ENCODE data around the gene CACNB4. TPM values are rescaled to one million over a fixed set of nuclear protein-coding genes. Genes with fewer than 3 reads are reported as not detected.

Gene CACNB4
- total and polyA plus RNA-seq, 10 of the 15 experiments (the other 5 are each of a cell fraction or from before 2014, with no cell fraction given) = 2.0 to 21.6 (median 9.3) TPM

- SMC1A ChIA-PET (ENCODE audit: uncharacterized antibody, unreplicated experiment) = no interaction called here
- H3K79me2 ChIP-seq (ENCODE audit: control insufficient read depth, insufficient read depth, low read length) = no peaks in the 10 kb centered on the region
- no peak for FAIRE-seq
- POLR2A ChIA-PET = no interaction called here
- no peaks in the 10 kb centered on the region for H3K4me1 ChIP-seq (ENCODE audit: control insufficient read depth, insufficient read depth, low read length)
- H3K4me3 ChIP-seq = no peak overlapping the region
- TF ChIP-seq POLR2A (IDR thresholded peaks at IDR 0.05; ENCODE audit: low read depth, low read length) = no peak
- TF ChIP-seq EGR1 (IDR thresholded peaks at IDR 0.05; ENCODE audit: borderline replicate concordance in 1 of 2, low read depth in 2 of 2, low read length in 2 of 2) = no peak
- no peak for TF ChIP-seq HDAC2 (IDR thresholded peaks at IDR 0.05)
- TF ChIP-seq, protein P1, sequence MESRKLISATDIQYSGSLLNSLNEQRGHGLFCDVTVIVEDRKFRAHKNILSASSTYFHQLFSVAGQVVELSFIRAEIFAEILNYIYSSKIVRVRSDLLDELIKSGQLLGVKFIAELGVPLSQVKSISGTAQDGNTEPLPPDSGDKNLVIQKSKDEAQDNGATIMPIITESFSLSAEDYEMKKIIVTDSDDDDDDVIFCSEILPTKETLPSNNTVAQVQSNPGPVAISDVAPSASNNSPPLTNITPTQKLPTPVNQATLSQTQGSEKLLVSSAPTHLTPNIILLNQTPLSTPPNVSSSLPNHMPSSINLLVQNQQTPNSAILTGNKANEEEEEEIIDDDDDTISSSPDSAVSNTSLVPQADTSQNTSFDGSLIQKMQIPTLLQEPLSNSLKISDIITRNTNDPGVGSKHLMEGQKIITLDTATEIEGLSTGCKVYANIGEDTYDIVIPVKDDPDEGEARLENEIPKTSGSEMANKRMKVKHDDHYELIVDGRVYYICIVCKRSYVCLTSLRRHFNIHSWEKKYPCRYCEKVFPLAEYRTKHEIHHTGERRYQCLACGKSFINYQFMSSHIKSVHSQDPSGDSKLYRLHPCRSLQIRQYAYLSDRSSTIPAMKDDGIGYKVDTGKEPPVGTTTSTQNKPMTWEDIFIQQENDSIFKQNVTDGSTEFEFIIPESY (IDR thresholded peaks at IDR 0.05) = no peak
- TF ChIP-seq, protein P2, sequence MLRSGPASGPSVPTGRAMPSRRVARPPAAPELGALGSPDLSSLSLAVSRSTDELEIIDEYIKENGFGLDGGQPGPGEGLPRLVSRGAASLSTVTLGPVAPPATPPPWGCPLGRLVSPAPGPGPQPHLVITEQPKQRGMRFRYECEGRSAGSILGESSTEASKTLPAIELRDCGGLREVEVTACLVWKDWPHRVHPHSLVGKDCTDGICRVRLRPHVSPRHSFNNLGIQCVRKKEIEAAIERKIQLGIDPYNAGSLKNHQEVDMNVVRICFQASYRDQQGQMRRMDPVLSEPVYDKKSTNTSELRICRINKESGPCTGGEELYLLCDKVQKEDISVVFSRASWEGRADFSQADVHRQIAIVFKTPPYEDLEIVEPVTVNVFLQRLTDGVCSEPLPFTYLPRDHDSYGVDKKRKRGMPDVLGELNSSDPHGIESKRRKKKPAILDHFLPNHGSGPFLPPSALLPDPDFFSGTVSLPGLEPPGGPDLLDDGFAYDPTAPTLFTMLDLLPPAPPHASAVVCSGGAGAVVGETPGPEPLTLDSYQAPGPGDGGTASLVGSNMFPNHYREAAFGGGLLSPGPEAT (IDR thresholded peaks at IDR 0.05; ENCODE audit: low read depth) = no peak
- TF ChIP-seq ESRRA (IDR thresholded peaks at IDR 0.05; ENCODE audit: low read length) = no peak
- TF ChIP-seq, protein P3, sequence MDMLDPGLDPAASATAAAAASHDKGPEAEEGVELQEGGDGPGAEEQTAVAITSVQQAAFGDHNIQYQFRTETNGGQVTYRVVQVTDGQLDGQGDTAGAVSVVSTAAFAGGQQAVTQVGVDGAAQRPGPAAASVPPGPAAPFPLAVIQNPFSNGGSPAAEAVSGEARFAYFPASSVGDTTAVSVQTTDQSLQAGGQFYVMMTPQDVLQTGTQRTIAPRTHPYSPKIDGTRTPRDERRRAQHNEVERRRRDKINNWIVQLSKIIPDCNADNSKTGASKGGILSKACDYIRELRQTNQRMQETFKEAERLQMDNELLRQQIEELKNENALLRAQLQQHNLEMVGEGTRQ (IDR thresholded peaks at IDR 0.05; ENCODE audit: borderline replicate concordance, low read depth, low read length) = no peak
- no peak for TF ChIP-seq CBX3 (IDR thresholded peaks at IDR 0.05; ENCODE audit: borderline replicate concordance, low read depth)
- TF ChIP-seq, protein P4, sequence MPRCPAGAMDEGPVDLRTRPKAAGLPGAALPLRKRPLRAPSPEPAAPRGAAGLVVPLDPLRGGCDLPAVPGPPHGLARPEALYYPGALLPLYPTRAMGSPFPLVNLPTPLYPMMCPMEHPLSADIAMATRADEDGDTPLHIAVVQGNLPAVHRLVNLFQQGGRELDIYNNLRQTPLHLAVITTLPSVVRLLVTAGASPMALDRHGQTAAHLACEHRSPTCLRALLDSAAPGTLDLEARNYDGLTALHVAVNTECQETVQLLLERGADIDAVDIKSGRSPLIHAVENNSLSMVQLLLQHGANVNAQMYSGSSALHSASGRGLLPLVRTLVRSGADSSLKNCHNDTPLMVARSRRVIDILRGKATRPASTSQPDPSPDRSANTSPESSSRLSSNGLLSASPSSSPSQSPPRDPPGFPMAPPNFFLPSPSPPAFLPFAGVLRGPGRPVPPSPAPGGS (IDR thresholded peaks at IDR 0.05; ENCODE audit: borderline replicate concordance, insufficient read depth, low read depth, low read length, poor library complexity, severe bottlenecking) = no peak
- no peak for TF ChIP-seq NR2C2 (IDR thresholded peaks at IDR 0.05; ENCODE audit: borderline replicate concordance, control insufficient read depth, insufficient read length, low read depth)
- TF ChIP-seq PBX3 (IDR thresholded peaks at IDR 0.05; ENCODE audit: insufficient replicate concordance, low read depth, low read length) = no peak
- no peak for TF ChIP-seq SP1 (IDR thresholded peaks at IDR 0.05; ENCODE audit: low read depth, low read length)
- TF ChIP-seq MTA2 (IDR thresholded peaks at IDR 0.05; ENCODE audit: low read depth) = no peak
- TF ChIP-seq NR2C1 (IDR thresholded peaks at IDR 0.05) = no peak
- H3K9me3 ChIP-seq (replicated peaks; ENCODE audit: control insufficient read depth, insufficient read depth, low read length) = no peaks in the 10 kb centered on the region; the same call in 2 of the 3 replicates
- RAD21 ChIA-PET (ENCODE audit: unreplicated experiment) = no interaction called here
- intact Hi-C loops (cut with micrococcal nuclease; ENCODE audit: unreplicated experiment) = no loop called here
- DNase-seq (ENCODE audit: low read depth, low spot score) = no peak
- CTCF ChIA-PET = no interaction called here
- H3K27ac ChIP-seq (ENCODE audit: control insufficient read depth, insufficient read depth) = no peak overlapping the region
- no peak overlapping the region for H3K4me2 ChIP-seq (ENCODE audit: control insufficient read depth, insufficient read depth)
- in situ Hi-C loops (cut with MboI) = no loop called here
- H3K27me3 ChIP-seq (replicated peaks in 1 of 2; ENCODE audit: control insufficient read depth in 2 of 2, insufficient read depth in 2 of 2, low read length in 1 of 2) = no peaks in the 10 kb centered on the region
- H3K36me3 ChIP-seq (ENCODE audit: control insufficient read depth in 2 of 2, insufficient read depth in 2 of 2, low read length in 1 of 2) = no peaks in the 10 kb centered on the region
- WGBS (ENCODE audit: insufficient coverage, insufficient replicate concordance, low lambda C conversion rate, missing lambda C conversion rate) = 86% methylated on average over 5 of the region's 5 CpGs
- H3K9ac ChIP-seq (ENCODE audit: control insufficient read depth, insufficient read depth, low read length) = no peak overlapping the region
- ATAC-seq = no peak
- H2AFZ ChIP-seq (ENCODE audit: control insufficient read depth, low read depth, low read length) = no peak overlapping the region
- BruUV-seq (replicated peaks) = no TSS peak
- H4K20me1 ChIP-seq (ENCODE audit: control insufficient read depth, insufficient read depth) = no peaks in the 10 kb centered on the region
Observed at GRCh38 chr2:151916632-151917031, 182.2 kb downstream of the CACNB4 start.
